Keratinocyte (primary cell): ENCODE measurements around the gene WDR45B. TPM values are rescaled to one million over a fixed set of nuclear protein-coding genes. Genes with fewer than 3 reads are reported as not detected.

ENCODE experiments used
- DNase-seq: peaks from one replicate; pipeline ENCODE4 v3.0.0-alpha.2; 2011; ENCODE audit warnings: low read depth, missing footprints, low spot score
- FAIRE-seq: peaks from 2 replicates; lab custom pipeline; 2011; peaks lifted over from hg19 to GRCh38; lab: Jason Lieb, UNC
- H2AFZ ChIP-seq: 2 replicates; pipeline ENCODE4 v1.6.0; 2012; ENCODE audit warnings: low read length, control low read depth, inconsistent platforms; ENCODE audit not compliant: control insufficient read depth
- H3K27ac ChIP-seq: 2 replicates; pipeline ENCODE4 v1.5.1; 2011; ENCODE audit warnings: low read length; ENCODE audit not compliant: control insufficient read depth, insufficient read depth
- H3K27me3 ChIP-seq: 3 replicates; pipeline ENCODE4 v1.6.0; 2011; ENCODE audit warnings: low read length; ENCODE audit not compliant: control insufficient read depth, insufficient read depth; ENCODE audit errors: extremely low read depth
- H3K36me3 ChIP-seq, 2 experiments: 2 replicates in 1 of 2; 3 replicates in 1 of 2; pipeline ENCODE4 v1.5.1; 2011; ENCODE audit warnings: low read length in 2 of 2, mild to moderate bottlenecking in 1 of 2; ENCODE audit not compliant: control insufficient read depth in 2 of 2, insufficient read depth in 2 of 2; ENCODE audit errors: extremely low read depth in 1 of 2
- H3K4me1 ChIP-seq: 3 replicates; pipeline ENCODE4 v1.5.1; 2011; ENCODE audit warnings: low read length; ENCODE audit not compliant: control insufficient read depth, insufficient read depth; ENCODE audit errors: extremely low read depth
- H3K4me2 ChIP-seq: 3 replicates; pipeline ENCODE4 v1.6.0; 2011; ENCODE audit warnings: low read depth, low read length; ENCODE audit not compliant: control insufficient read depth, insufficient read depth; ENCODE audit errors: extremely low read depth
- H3K4me3 ChIP-seq, 3 experiments: fragments of 200-600 bp in 1 of 3; sonication (generic) in 1 of 3; 2 replicates in 2 of 3; 3 replicates in 1 of 3; pipeline ENCODE4 v1.5.1; 2011 to 2016; ENCODE audit warnings: low read length in 3 of 3, mild to moderate bottlenecking in 3 of 3, control low read depth in 2 of 3, inconsistent platforms in 1 of 3, low read depth in 1 of 3, mixed read lengths in 1 of 3, mixed run types in 1 of 3, moderate library complexity in 1 of 3; ENCODE audit not compliant: control insufficient read depth in 2 of 3, insufficient read depth in 2 of 3; ENCODE audit errors: extremely low read depth in 1 of 3
- H3K79me2 ChIP-seq: 2 replicates; pipeline ENCODE4 v1.6.0; 2012; ENCODE audit warnings: low read length; ENCODE audit not compliant: control insufficient read depth, insufficient read depth
- H3K9ac ChIP-seq: 3 replicates; pipeline ENCODE4 v1.6.0; 2011; ENCODE audit warnings: low read length; ENCODE audit not compliant: control insufficient read depth, insufficient read depth; ENCODE audit errors: extremely low read depth
- H3K9me1 ChIP-seq: 3 replicates; pipeline ENCODE4 v1.6.0; 2011; ENCODE audit warnings: low read length; ENCODE audit not compliant: control insufficient read depth, insufficient read depth; ENCODE audit errors: extremely low read depth
- H3K9me3 ChIP-seq: 2 replicates; pipeline ENCODE4 v1.5.1; 2012; ENCODE audit warnings: low read depth, low read length; ENCODE audit not compliant: control insufficient read depth
- H4K20me1 ChIP-seq: 3 replicates; pipeline ENCODE4 v1.6.0; 2011; ENCODE audit warnings: low read length; ENCODE audit not compliant: control insufficient read depth, insufficient read depth; ENCODE audit errors: extremely low read depth
- EZH2 ChIP-seq: IDR thresholded peaks from one replicate; pipeline ENCODE4 v1.6.1; 2012; ENCODE audit warnings: inconsistent platforms, mild to moderate bottlenecking, low read length, moderate library complexity
- dilution Hi-C: fragments of 300-500 bp; cut with MboI; formaldehyde crosslinking; loops from one replicate; pipeline ENCODE4 v1.7.0; 2020; ENCODE audit warnings: low sequenced_read_pairs; ENCODE audit not compliant: extremely low pct_ligation_motif_present
- polyA plus RNA-seq, 5 experiments: library from polyadenylated mRNA; depleted of rRNA in 3 of 5; stranded (reverse) in 3 of 5; stranded (forward) in 1 of 5; unstranded in 1 of 5; fragments of >200 nt; gene quantifications; 1 replicate in 1 of 5; 2 replicates in 3 of 5; 3 replicates in 1 of 5; pipeline versions ENCODE4 v1.2.1 to v1.2.3, GENCODE V29; 2011 to 2012; ENCODE audit warnings: missing spikeins in 2 of 5, low read depth in 1 of 5, low replicate concordance in 1 of 5
- TF ChIP-seq, protein P1 (sequence below), 3 experiments: IDR thresholded peaks in 1 of 3; conservative IDR thresholded peaks in 1 of 3; optimal IDR thresholded peaks in 1 of 3; 2 replicates in 2 of 3; 3 replicates in 1 of 3; pipeline versions ENCODE3 to v1.5.1; 2011; ENCODE audit warnings: low read length in 3 of 3, mild to moderate bottlenecking in 3 of 3, moderate library complexity in 2 of 3, control low read depth in 1 of 3, inconsistent platforms in 1 of 3; ENCODE audit not compliant: insufficient read depth in 2 of 3; ENCODE audit errors: extremely low read depth in 1 of 3

Gene WDR45B
- polyA plus RNA-seq, 1 donor (not counting 4 experiments of a cell fraction or from before 2014, with no cell fraction given), result 77.2 TPM

DNA sequence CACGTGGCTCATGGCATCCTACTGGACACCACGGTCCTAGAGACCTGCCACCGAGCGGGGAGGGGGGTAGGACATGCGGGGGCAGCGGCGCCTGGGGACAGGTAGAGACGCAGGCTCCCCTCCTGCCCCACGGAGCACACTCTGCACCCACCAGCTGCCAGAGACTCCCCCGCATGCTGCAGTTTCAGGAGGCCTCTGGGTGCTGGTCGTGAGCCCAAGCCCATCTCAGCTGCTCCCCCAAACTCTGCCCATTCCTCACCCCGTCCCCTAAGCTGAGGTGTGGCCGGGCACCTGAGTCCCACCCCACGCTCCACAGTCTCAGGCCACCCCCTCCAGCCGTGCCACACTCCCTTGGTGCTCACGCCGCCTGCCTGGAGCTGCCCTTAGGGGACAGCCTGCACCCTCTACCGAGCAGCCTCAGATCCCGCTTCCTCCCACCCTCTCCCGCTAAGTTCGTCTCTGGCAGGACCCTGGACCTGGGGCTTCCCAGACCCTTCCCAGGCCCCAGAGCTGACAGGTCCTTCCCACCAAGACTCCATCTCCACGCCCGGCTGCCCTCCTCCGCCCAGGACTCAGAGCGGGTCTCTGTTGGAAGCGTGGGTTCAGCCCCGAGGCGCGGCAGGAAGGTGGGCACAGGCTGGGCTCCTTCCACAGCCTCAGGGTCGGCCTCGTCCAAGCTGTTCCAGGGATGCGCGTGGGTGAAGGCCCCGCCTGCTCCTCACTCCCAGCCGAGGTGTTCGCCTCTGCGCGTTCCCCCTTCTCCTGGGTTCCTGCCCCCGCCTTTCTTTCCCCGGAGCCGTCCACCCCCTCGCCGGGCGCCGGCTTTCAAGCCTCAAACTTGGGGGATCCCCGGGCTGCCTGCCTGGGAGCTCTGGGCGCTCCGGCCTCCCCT is 48.9 kb upstream of the WDR45B start:
- peaks cover 2% of the 10 kb centered on the region for H3K79me2 ChIP-seq
- H3K4me3 ChIP-seq, result peak overlapping the region; percentile 63 to 66 (median 64)
- no peaks in the 10 kb centered on the region for H4K20me1 ChIP-seq
- H3K27me3 ChIP-seq, result peaks cover 6% of the 10 kb centered on the region
- dilution Hi-C loops, result no loop called here
- TF ChIP-seq, protein P1, sequence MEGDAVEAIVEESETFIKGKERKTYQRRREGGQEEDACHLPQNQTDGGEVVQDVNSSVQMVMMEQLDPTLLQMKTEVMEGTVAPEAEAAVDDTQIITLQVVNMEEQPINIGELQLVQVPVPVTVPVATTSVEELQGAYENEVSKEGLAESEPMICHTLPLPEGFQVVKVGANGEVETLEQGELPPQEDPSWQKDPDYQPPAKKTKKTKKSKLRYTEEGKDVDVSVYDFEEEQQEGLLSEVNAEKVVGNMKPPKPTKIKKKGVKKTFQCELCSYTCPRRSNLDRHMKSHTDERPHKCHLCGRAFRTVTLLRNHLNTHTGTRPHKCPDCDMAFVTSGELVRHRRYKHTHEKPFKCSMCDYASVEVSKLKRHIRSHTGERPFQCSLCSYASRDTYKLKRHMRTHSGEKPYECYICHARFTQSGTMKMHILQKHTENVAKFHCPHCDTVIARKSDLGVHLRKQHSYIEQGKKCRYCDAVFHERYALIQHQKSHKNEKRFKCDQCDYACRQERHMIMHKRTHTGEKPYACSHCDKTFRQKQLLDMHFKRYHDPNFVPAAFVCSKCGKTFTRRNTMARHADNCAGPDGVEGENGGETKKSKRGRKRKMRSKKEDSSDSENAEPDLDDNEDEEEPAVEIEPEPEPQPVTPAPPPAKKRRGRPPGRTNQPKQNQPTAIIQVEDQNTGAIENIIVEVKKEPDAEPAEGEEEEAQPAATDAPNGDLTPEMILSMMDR (optimal IDR thresholded peaks at IDR 0.05 in 1 of 3, IDR thresholded peaks at IDR 0.05 in 1 of 3, conservative IDR thresholded peaks at IDR 0.05 in 1 of 3; ENCODE audit: extremely low read depth in 1 of 3, insufficient read depth in 2 of 3, low read length in 3 of 3), result no peak
- TF ChIP-seq EZH2, result no peak
- H3K27ac ChIP-seq, result no peak overlapping the region
- no peak overlapping the region for H2AFZ ChIP-seq
- peak overlapping the region; percentile 61 for H3K9ac ChIP-seq
- H3K4me2 ChIP-seq, result peak overlapping the region; percentile 82
- no peak for DNase-seq
- peaks cover 3% of the 10 kb centered on the region for H3K9me3 ChIP-seq
- no peaks in the 10 kb centered on the region for H3K9me1 ChIP-seq
- FAIRE-seq, result no peak
- H3K36me3 ChIP-seq, result no peaks in the 10 kb centered on the region
- H3K4me1 ChIP-seq, result peaks cover 11% of the 10 kb centered on the region

DNA sequence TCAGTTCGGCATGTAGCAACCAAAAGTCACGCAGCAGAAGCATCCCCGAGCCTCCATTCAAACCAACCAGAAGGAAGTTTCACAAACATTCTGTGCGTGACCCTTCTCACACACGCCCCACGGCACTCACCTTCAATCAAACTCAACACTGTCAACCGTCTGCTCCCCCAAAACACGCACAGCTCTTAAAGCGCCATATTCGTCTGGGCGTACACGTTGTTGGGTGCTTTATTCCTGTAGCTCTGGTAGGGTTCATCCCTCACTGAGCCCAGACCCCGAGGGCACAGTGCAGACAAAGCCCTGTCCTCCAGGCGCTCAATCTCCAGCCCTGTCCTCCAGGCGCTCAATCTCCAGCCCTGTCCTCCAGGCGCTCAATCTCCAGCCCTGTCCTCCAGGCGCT is 48.0 kb upstream of the WDR45B start:
- Histone ChIP-seq H3K4me1 (peaks cover 6% of the 10 kb centered on the region), H3K27me3 (peaks cover 6% of the 10 kb centered on the region), H3K9me3 (peaks cover 3% of the 10 kb centered on the region), H3K9me1 (no peaks in the 10 kb centered on the region), H3K79me2 (peaks cover 2% of the 10 kb centered on the region), H3K36me3 (no peaks in the 10 kb centered on the region), H4K20me1 (no peaks in the 10 kb centered on the region), H2AFZ (no peak overlapping the region), H3K4me2 (no peak overlapping the region), H3K4me3 (no peak overlapping the region), H3K27ac (no peak overlapping the region), H3K9ac (no peak overlapping the region)
- DNase-seq (no peak), FAIRE-seq (no peak)
- no peak for TF ChIP-seq EZH2
- TF ChIP-seq, protein P1 (optimal IDR thresholded peaks at IDR 0.05 in 1 of 3, IDR thresholded peaks at IDR 0.05 in 1 of 3, conservative IDR thresholded peaks at IDR 0.05 in 1 of 3; ENCODE audit: extremely low read depth in 1 of 3, insufficient read depth in 2 of 3, low read length in 3 of 3), result no peak
- dilution Hi-C loops, result no loop called here
